ENCODE data around the gene PJA2. TPM values are rescaled to one million over a fixed set of nuclear protein-coding genes. Genes with fewer than 3 reads are reported as not detected.

PJA2 gene
- total and polyA plus RNA-seq, 2 of the 8 experiments (the other 6 are each of a cell fraction or from before 2014, with no cell fraction given): 15.3 to 47.7 TPM

- Histone ChIP-seq H2BK15ac (ENCODE audit: low read length) (no peak overlapping the region), H2BK20ac (ENCODE audit: low read length) (no peak overlapping the region), H3K14ac (ENCODE audit: insufficient read length) (no peak overlapping the region), H3K56ac (replicated peaks; ENCODE audit: insufficient read length, low read depth, low read length) (no peak overlapping the region), H3K79me2 (ENCODE audit: control insufficient read depth in 1 of 2, insufficient read depth in 2 of 2, low read length in 2 of 2) (no peaks in the 10 kb centered on the region), H3K27ac (ENCODE audit: low read depth, low read length) (no peak overlapping the region), H3K36me3 (ENCODE audit: control insufficient read depth in 2 of 4, insufficient read depth in 4 of 4, low read length in 3 of 4) (no peaks in the 10 kb centered on the region), H4K8ac (ENCODE audit: extremely low read depth, insufficient read depth, low read length) (no peak overlapping the region), H3K18ac (ENCODE audit: extremely low read depth, low read length) (no peak overlapping the region), H3K4me1 (replicated peaks in 1 of 4; ENCODE audit: control insufficient read depth in 3 of 4, insufficient read depth in 4 of 4, low read length in 3 of 4) (no peaks in the 10 kb centered on the region), H3K9me3 (ENCODE audit: insufficient read depth in 2 of 2, low read depth in 1 of 2, low read length in 1 of 2) (no peaks in the 10 kb centered on the region), H3K4me2 (ENCODE audit: insufficient read depth in 1 of 2, low read depth in 2 of 2, low read length in 2 of 2) (no peak overlapping the region), H4K91ac (replicated peaks; ENCODE audit: insufficient read length, low read length) (no peak overlapping the region), H3K79me1 (ENCODE audit: low read depth, low read length) (no peaks in the 10 kb centered on the region), H3K9ac (replicated peaks in 1 of 4; ENCODE audit: extremely low read depth in 1 of 4, low read depth in 3 of 4, low read length in 3 of 4) (no peak overlapping the region), H2BK120ac (replicated peaks; ENCODE audit: low read depth, low read length) (no peak overlapping the region), H3K23ac (ENCODE audit: insufficient read length) (no peak overlapping the region), H2AFZ (ENCODE audit: low read length) (no peak overlapping the region), H3K4me3 (ENCODE audit: extremely low read depth in 1 of 4, insufficient read depth in 2 of 4, low read depth in 3 of 4, low read length in 4 of 4) (no peak overlapping the region), H4K5ac (ENCODE audit: insufficient read length, low read depth, low read length) (no peak overlapping the region), H3K23me2 (ENCODE audit: low read depth, low read length) (no peaks in the 10 kb centered on the region), H3K27me3 (replicated peaks in 1 of 4; ENCODE audit: control insufficient read depth in 3 of 4, extremely low read depth in 1 of 4, insufficient read depth in 3 of 4, low read length in 3 of 4) (peaks cover 0 to 1% (median 0%) of the 10 kb centered on the region in 4 experiments; a peak in 1 of 7 replicates), H3K4ac (replicated peaks; ENCODE audit: insufficient read length, low read depth, low read length) (no peak overlapping the region), H2BK5ac (ENCODE audit: low read depth, low read length) (no peak overlapping the region), H4K20me1 (replicated peaks in 1 of 2; ENCODE audit: control insufficient read depth in 1 of 2, insufficient read depth in 2 of 2, low read length in 2 of 2) (no peaks in the 10 kb centered on the region), H2AK5ac (ENCODE audit: low read depth, low read length) (no peak overlapping the region), H2BK12ac (ENCODE audit: low read depth, low read length) (no peak overlapping the region)
- ChIA-PET CTCF (ENCODE audit: partially characterized antibody) (no interaction called here), POLR2A (ENCODE audit: partially characterized antibody) (no interaction called here)
- WGBS, 2 experiments (ENCODE audit: extremely low coverage in 1 of 2, insufficient coverage in 1 of 2, insufficient read length in 1 of 2, insufficient replicate concordance in 2 of 2, low coverage in 1 of 2, low lambda C conversion rate in 2 of 2, missing lambda C conversion rate in 1 of 2): 95% methylated on average over 3 of the region's 3 CpGs; no CpG with 5 or more reads in 1 of the 2 experiments
- DNase-seq (ENCODE audit: low read depth in 1 of 2, low spot score in 2 of 2) (no peak), FAIRE-seq (no peak)
- TF ChIP-seq TBP (IDR thresholded peaks at IDR 0.05; ENCODE audit: low read depth, low read length) (no peak), TAF7 (optimal IDR thresholded peaks at IDR 0.05; ENCODE audit: borderline replicate concordance, low read depth, low read length) (no peak), CBX8 (IDR thresholded peaks at IDR 0.05; ENCODE audit: borderline replicate concordance, low read depth, low read length) (no peak), KDM1A (IDR thresholded peaks at IDR 0.05; ENCODE audit: borderline replicate concordance, low read length) (no peak)
Observed at GRCh38 chr5:109426075-109426474, 16.3 kb upstream of the PJA2 start.

Data from H1 (cell line).